ENCODE data around the gene L2HGDH. TPM values are rescaled to one million over a fixed set of nuclear protein-coding genes. Genes with fewer than 3 reads are reported as not detected.

The L2HGDH gene
- polyA plus RNA-seq, 3 donors, result 0.11 to 0.86 (median 0.48) TPM

DNA sequence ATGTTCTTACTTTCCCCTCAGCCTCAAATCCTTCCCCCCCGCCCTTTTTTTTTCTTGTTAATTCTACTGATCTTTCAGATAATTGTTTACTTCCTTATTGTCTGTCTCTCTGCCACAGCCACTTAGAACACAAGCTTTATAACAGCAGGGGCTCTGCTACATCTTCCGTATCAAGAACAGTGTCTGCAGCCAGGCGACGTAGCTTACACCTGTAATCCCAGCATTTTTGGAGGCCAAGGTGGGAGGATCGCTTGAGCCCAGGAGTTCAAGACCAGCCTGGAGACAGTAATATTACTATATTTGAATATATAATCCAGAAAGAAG is 86.1 kb downstream of the L2HGDH start:
- no peak for DNase-seq
- H3K36me3 Mint-ChIP-seq, result peaks cover 14 to 18% of the 10 kb centered on the region in 2 donors
- H3K4me1 Mint-ChIP-seq, result peaks cover 53% of the 10 kb centered on the region
- no peaks in the 10 kb centered on the region for H3K9me3 Mint-ChIP-seq
- no peak overlapping the region for H3K4me3 ChIP-seq (replicated peaks in 1 of 3; ENCODE audit: low read depth in 2 of 3, low read length in 3 of 3)
- H3K36me3 ChIP-seq (replicated peaks in 1 of 2; ENCODE audit: control insufficient read depth in 1 of 2, insufficient read depth in 2 of 2, low read length in 2 of 2), result no peaks in the 10 kb centered on the region
- H2AFZ ChIP-seq (ENCODE audit: insufficient read depth, low read depth, low read length, poor library complexity, severe bottlenecking), result no peak overlapping the region
- H3K4me1 ChIP-seq (ENCODE audit: control insufficient read depth in 1 of 2, insufficient read depth in 2 of 2, low read length in 2 of 2), result peaks cover 11 to 19% of the 10 kb centered on the region in 2 donors
- TF ChIP-seq CTCF (IDR thresholded peaks at IDR 0.05), result no peak
- intact Hi-C loops (cut with micrococcal nuclease), result no loop called here
- no peaks in the 10 kb centered on the region for H3K27me3 ChIP-seq (ENCODE audit: control insufficient read depth in 2 of 2, insufficient read depth in 2 of 2, low read length in 2 of 2)
- no peak overlapping the region for H3K9ac ChIP-seq (ENCODE audit: insufficient read depth, low read length, poor library complexity, severe bottlenecking)
- H4K20me1 ChIP-seq (ENCODE audit: insufficient read depth, low read length), result peaks cover 96% of the 10 kb centered on the region
- WGBS (ENCODE audit: insufficient coverage), result 40% methylated on average over 2 of the region's 5 CpGs
- no peaks in the 10 kb centered on the region for H3K27me3 Mint-ChIP-seq (ENCODE audit: low read depth in 3 of 3)
- no peak overlapping the region for H3K4me2 ChIP-seq (replicated peaks; ENCODE audit: extremely low read depth, low read length, poor library complexity, severe bottlenecking)
- no peaks in the 10 kb centered on the region for H3K9me3 ChIP-seq (replicated peaks in 1 of 2; ENCODE audit: control insufficient read depth in 1 of 2, insufficient read depth in 1 of 2, low read length in 2 of 2)
- H3K79me2 ChIP-seq (ENCODE audit: insufficient read depth, low read length), result peaks cover 100% of the 10 kb centered on the region
- H3K4me3 Mint-ChIP-seq, result no peak overlapping the region
- H3K27ac Mint-ChIP-seq, result peak overlapping the region in 6 of 7 donors; percentile 18 to 86 (median 73)
- H3K27ac ChIP-seq (ENCODE audit: low read depth in 1 of 2, low read length in 2 of 2), result peak overlapping the region in 1 of 2 donors; percentile 53

DNA sequence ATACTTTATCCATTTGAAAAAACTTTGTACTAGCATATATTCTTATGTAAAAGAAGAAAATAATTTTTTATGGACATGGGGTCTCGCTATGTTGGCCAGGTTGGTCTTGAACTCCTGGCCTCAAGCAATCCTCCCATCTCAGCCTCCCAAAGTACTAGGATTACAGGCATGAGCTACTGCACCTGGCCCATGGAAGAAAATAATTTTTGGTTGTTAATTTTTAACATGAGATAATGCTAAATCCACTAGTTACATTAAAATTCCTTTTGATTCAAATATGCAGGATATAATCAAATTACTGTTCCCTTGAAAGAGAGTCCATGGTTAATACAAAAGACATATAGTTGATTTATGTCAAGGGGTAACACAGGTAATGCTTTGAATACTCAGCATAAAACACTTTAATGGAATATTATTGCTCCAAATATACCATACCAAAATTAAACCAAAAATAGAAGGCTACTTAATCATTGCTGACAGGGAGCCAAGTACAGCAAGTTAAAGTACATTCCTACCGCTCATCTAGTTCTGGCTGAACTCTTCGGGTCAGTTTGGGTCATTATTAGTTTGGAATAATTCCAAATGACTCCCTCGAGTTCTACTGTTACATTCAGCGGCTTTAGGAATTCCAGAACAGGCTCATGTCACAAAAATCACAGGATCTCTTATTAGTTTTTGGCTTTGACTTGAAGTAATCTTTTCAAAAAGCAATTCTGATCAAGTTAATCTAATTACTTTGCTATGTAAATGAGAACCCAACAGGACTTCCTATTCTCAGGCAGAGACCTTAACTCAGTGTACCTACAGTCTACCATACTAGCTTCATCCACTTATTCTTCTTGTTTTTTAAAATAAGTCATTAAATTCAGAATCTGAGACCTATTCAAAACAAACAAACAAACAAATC is 86.7 kb downstream of the L2HGDH start:
- Histone ChIP-seq H2AFZ (ENCODE audit: insufficient read depth, low read depth, low read length, poor library complexity, severe bottlenecking) (no peak overlapping the region), H3K79me2 (ENCODE audit: insufficient read depth, low read length) (peaks cover 100% of the 10 kb centered on the region), H3K4me2 (replicated peaks; ENCODE audit: extremely low read depth, low read length, poor library complexity, severe bottlenecking) (no peak overlapping the region), H3K4me3 (replicated peaks in 1 of 3; ENCODE audit: low read depth in 2 of 3, low read length in 3 of 3) (no peak overlapping the region), H3K36me3 (replicated peaks in 1 of 2; ENCODE audit: control insufficient read depth in 1 of 2, insufficient read depth in 2 of 2, low read length in 2 of 2) (no peaks in the 10 kb centered on the region), H3K9me3 (replicated peaks in 1 of 2; ENCODE audit: control insufficient read depth in 1 of 2, insufficient read depth in 1 of 2, low read length in 2 of 2) (no peaks in the 10 kb centered on the region), H3K4me1 (ENCODE audit: control insufficient read depth in 1 of 2, insufficient read depth in 2 of 2, low read length in 2 of 2) (peaks cover 11 to 19% of the 10 kb centered on the region in 2 donors), H4K20me1 (ENCODE audit: insufficient read depth, low read length) (peaks cover 100% of the 10 kb centered on the region), H3K27ac (ENCODE audit: low read depth in 1 of 2, low read length in 2 of 2) (peak overlapping the region in 1 of 2 donors; percentile 53), H3K9ac (ENCODE audit: insufficient read depth, low read length, poor library complexity, severe bottlenecking) (no peak overlapping the region), H3K27me3 (ENCODE audit: control insufficient read depth in 2 of 2, insufficient read depth in 2 of 2, low read length in 2 of 2) (no peaks in the 10 kb centered on the region)
- H3K27ac Mint-ChIP-seq, result peak overlapping the region in 5 of 7 donors; percentile 18 to 86 (median 71)
- no peaks in the 10 kb centered on the region for H3K27me3 Mint-ChIP-seq (ENCODE audit: low read depth in 3 of 3)
- no peak for DNase-seq
- no CpG with 5 or more reads among the region's 5 CpGs for WGBS (ENCODE audit: insufficient coverage)
- H3K36me3 Mint-ChIP-seq, result peaks cover 14 to 18% of the 10 kb centered on the region in 2 donors
- H3K9me3 Mint-ChIP-seq, result no peaks in the 10 kb centered on the region
- H3K4me3 Mint-ChIP-seq, result no peak overlapping the region
- intact Hi-C loops (cut with micrococcal nuclease), result no loop called here
- peaks cover 52% of the 10 kb centered on the region for H3K4me1 Mint-ChIP-seq
- no peak for TF ChIP-seq CTCF (IDR thresholded peaks at IDR 0.05)
